WTC11 (cell line): ENCODE data around the gene PPM1B. TPM values are rescaled to one million over a fixed set of nuclear protein-coding genes. Genes with fewer than 3 reads are reported as not detected.
A peak's percentile ranks its signal among the peaks of the same experiment; 100 is the strongest.

Experiments
- ATAC-seq: fragments of 200-7000 bp; cut with Tn5 transposase; 2 replicates; pipeline ENCODE4 v1.10.0; 2021; ENCODE audit warnings: mild to moderate bottlenecking, moderate library complexity
- CTCF ChIA-PET: fragments of 300-600 bp; sonication (Branson Sonifier 250); formaldehyde crosslinking; loops from one replicate; lab custom pipeline; 2021; ENCODE audit warnings: antibody characterized with exemption; lab: Charles Lee
- POLR2A ChIA-PET: fragments of 350-600 bp; sonication (Branson Sonifier 250); formaldehyde crosslinking; loops from one replicate; lab custom pipeline; 2021; ENCODE audit warnings: antibody characterized with exemption; lab: Charles Lee
- DNase-seq: peaks from one replicate; pipeline ENCODE4 v3.0.0; 2021; ENCODE audit warnings: low spot score
- H3K27ac Mint-ChIP-seq: 2 replicates; pipeline ENCODE4 v1.8.0; 2021; ENCODE audit warnings: mixed read lengths
- H3K27me3 Mint-ChIP-seq: 2 replicates; pipeline ENCODE4 v1.8.0; 2021; ENCODE audit warnings: low read depth, mild to moderate bottlenecking, moderate library complexity, mixed read lengths
- H3K36me3 Mint-ChIP-seq: 2 replicates; pipeline ENCODE4 v1.8.0; 2021; ENCODE audit warnings: mixed read lengths
- H3K4me1 Mint-ChIP-seq: 2 replicates; pipeline ENCODE4 v1.8.0; 2022; ENCODE audit warnings: mixed read lengths
- H3K4me3 Mint-ChIP-seq: 2 replicates; pipeline ENCODE4 v1.8.0; 2021; ENCODE audit warnings: mild to moderate bottlenecking, moderate library complexity, mixed read lengths
- H3K9me3 Mint-ChIP-seq: 2 replicates; pipeline ENCODE4 v1.8.0; 2021; ENCODE audit warnings: mixed read lengths
- GABPB1 ChIP-seq: sonication (generic); formaldehyde crosslinking; IDR thresholded peaks from 2 replicates; pipeline ENCODE4 v1.8.1; 2023; ENCODE audit warnings: mild to moderate bottlenecking, missing genetic modification reagents
- GRHL2 ChIP-seq: fragments of 250-450 bp; sonication (Bioruptor Pico); IDR thresholded peaks from 2 replicates; pipeline ENCODE4 v1.8.0; 2022; ENCODE audit warnings: mild to moderate bottlenecking, moderate library complexity; ENCODE audit not compliant: insufficient replicate concordance, severe bottlenecking
- KAT7 ChIP-seq: sonication (generic); formaldehyde crosslinking; IDR thresholded peaks from 2 replicates; pipeline ENCODE4 v1.8.1; 2023; ENCODE audit warnings: missing genetic modification reagents, mild to moderate bottlenecking, borderline replicate concordance
- OVOL2 ChIP-seq: fragments of 250-450 bp; sonication (Bioruptor Pico); IDR thresholded peaks from 2 replicates; pipeline ENCODE4 v1.9.0; 2021; ENCODE audit warnings: mild to moderate bottlenecking, borderline replicate concordance
- PRRX2 ChIP-seq: fragments of 250-450 bp; sonication (Bioruptor Pico); IDR thresholded peaks from 2 replicates; pipeline ENCODE4 v1.8.0; 2021; ENCODE audit warnings: mild to moderate bottlenecking
- RORB ChIP-seq: fragments of 250-450 bp; sonication (Bioruptor Pico); IDR thresholded peaks from 2 replicates; pipeline ENCODE4 v1.9.0; 2021; ENCODE audit warnings: mild to moderate bottlenecking
- ZNF121 ChIP-seq: sonication (generic); formaldehyde crosslinking; IDR thresholded peaks from 2 replicates; pipeline ENCODE4 v1.8.0; 2023; ENCODE audit warnings: missing genetic modification reagents
- total RNA-seq: library from RNA; stranded (reverse); gene quantifications from 3 replicates; pipeline ENCODE4 v1.2.3, GENCODE V29; 2021
- TF ChIP-seq, protein P1 (sequence below): sonication (generic); formaldehyde crosslinking; conservative IDR thresholded peaks from 2 replicates; pipeline ENCODE4 v1.8.1; 2022; ENCODE audit warnings: mild to moderate bottlenecking, missing genetic modification reagents
- TF ChIP-seq, protein P2 (sequence below): sonication (generic); formaldehyde crosslinking; IDR thresholded peaks from 2 replicates; pipeline ENCODE4 v1.8.1; 2022; ENCODE audit warnings: mild to moderate bottlenecking, missing genetic modification reagents, moderate library complexity, borderline replicate concordance
- TF ChIP-seq, protein P3 (sequence below): sonication (generic); formaldehyde crosslinking; IDR thresholded peaks from 2 replicates; pipeline ENCODE4 v1.8.1; 2022; ENCODE audit warnings: low read depth, mild to moderate bottlenecking, moderate library complexity, missing genetic modification reagents, borderline replicate concordance
- TF ChIP-seq, protein P4 (sequence below): fragments of 250-450 bp; sonication (Bioruptor Pico); IDR thresholded peaks from 2 replicates; pipeline ENCODE4 v1.9.0; 2021; ENCODE audit warnings: mild to moderate bottlenecking
- TF ChIP-seq, protein P5 (sequence below): sonication (generic); formaldehyde crosslinking; IDR thresholded peaks from 2 replicates; pipeline ENCODE4 v1.8.0; 2023; ENCODE audit warnings: missing genetic modification reagents, mild to moderate bottlenecking, borderline replicate concordance
- TF ChIP-seq, protein P6 (sequence below): fragments of 250-450 bp; sonication (Bioruptor Pico); IDR thresholded peaks from 2 replicates; pipeline ENCODE4 v1.8.0; 2021; ENCODE audit warnings: mild to moderate bottlenecking
- TF ChIP-seq, protein P7 (sequence below): sonication (generic); formaldehyde crosslinking; IDR thresholded peaks from 2 replicates; pipeline ENCODE4 v1.8.1; 2022; ENCODE audit warnings: missing genetic modification reagents, borderline replicate concordance
- TF ChIP-seq, protein P8 (sequence below): sonication (generic); formaldehyde crosslinking; IDR thresholded peaks from 2 replicates; pipeline ENCODE4 v1.8.1; 2023; ENCODE audit warnings: mild to moderate bottlenecking, missing genetic modification reagents, borderline replicate concordance

Gene PPM1B
- total RNA-seq, 1 experiment from 2014 or later, result 96.4 TPM

DNA sequence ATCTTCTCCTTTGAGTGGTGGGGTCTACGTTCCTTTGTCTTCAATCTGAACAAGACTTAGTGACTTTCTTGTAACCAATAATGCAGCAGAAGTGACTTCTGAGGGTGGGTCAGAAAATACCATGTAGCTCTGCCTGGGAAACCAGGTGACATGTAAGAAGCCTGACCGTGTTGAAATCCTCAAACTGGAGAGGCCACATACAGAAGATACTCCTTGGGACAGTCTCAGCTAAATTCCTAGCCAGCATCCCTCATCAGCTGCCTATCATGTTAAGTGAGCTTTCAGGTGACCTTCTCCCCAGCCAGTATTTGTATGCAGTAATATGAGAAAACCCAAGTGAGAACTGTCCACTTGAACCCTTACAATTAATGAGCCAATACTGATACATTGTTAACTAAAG, 27.0 kb downstream of the PPM1B start:
- peak overlapping the region; percentile 86 for H3K27ac Mint-ChIP-seq
- peaks cover 55% of the 10 kb centered on the region for H3K4me1 Mint-ChIP-seq
- H3K9me3 Mint-ChIP-seq, result 0 out of 2 replicates have a peak, but pooled peaks cover 3% of the 10 kb centered on the region
- no peak for ATAC-seq
- ChIA-PET POLR2A (no interaction called here), CTCF (no interaction called here)
- H3K4me3 Mint-ChIP-seq, result no peak overlapping the region
- no peaks in the 10 kb centered on the region for H3K27me3 Mint-ChIP-seq
- H3K36me3 Mint-ChIP-seq, result peaks cover 15% of the 10 kb centered on the region
- TF ChIP-seq, protein P1, sequence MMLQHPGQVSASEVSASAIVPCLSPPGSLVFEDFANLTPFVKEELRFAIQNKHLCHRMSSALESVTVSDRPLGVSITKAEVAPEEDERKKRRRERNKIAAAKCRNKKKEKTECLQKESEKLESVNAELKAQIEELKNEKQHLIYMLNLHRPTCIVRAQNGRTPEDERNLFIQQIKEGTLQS, result no peak
- TF ChIP-seq ZNF121 (CRISPR knock-in tag), result no peak
- TF ChIP-seq OVOL2 (CRISPR knock-in tag), result no peak
- TF ChIP-seq GABPB1 (CRISPR knock-in tag), result no peak
- TF ChIP-seq, protein P2, sequence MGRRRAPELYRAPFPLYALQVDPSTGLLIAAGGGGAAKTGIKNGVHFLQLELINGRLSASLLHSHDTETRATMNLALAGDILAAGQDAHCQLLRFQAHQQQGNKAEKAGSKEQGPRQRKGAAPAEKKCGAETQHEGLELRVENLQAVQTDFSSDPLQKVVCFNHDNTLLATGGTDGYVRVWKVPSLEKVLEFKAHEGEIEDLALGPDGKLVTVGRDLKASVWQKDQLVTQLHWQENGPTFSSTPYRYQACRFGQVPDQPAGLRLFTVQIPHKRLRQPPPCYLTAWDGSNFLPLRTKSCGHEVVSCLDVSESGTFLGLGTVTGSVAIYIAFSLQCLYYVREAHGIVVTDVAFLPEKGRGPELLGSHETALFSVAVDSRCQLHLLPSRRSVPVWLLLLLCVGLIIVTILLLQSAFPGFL (CRISPR knock-in tag), result no peak
- TF ChIP-seq, protein P3, sequence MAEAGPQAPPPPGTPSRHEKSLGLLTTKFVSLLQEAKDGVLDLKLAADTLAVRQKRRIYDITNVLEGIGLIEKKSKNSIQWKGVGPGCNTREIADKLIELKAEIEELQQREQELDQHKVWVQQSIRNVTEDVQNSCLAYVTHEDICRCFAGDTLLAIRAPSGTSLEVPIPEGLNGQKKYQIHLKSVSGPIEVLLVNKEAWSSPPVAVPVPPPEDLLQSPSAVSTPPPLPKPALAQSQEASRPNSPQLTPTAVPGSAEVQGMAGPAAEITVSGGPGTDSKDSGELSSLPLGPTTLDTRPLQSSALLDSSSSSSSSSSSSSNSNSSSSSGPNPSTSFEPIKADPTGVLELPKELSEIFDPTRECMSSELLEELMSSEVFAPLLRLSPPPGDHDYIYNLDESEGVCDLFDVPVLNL, result no peak
- TF ChIP-seq RORB, result no peak
- TF ChIP-seq, protein P4, sequence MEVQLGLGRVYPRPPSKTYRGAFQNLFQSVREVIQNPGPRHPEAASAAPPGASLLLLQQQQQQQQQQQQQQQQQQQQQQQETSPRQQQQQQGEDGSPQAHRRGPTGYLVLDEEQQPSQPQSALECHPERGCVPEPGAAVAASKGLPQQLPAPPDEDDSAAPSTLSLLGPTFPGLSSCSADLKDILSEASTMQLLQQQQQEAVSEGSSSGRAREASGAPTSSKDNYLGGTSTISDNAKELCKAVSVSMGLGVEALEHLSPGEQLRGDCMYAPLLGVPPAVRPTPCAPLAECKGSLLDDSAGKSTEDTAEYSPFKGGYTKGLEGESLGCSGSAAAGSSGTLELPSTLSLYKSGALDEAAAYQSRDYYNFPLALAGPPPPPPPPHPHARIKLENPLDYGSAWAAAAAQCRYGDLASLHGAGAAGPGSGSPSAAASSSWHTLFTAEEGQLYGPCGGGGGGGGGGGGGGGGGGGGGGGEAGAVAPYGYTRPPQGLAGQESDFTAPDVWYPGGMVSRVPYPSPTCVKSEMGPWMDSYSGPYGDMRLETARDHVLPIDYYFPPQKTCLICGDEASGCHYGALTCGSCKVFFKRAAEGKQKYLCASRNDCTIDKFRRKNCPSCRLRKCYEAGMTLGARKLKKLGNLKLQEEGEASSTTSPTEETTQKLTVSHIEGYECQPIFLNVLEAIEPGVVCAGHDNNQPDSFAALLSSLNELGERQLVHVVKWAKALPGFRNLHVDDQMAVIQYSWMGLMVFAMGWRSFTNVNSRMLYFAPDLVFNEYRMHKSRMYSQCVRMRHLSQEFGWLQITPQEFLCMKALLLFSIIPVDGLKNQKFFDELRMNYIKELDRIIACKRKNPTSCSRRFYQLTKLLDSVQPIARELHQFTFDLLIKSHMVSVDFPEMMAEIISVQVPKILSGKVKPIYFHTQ (CRISPR knock-in tag), result no peak
- TF ChIP-seq, protein P5, sequence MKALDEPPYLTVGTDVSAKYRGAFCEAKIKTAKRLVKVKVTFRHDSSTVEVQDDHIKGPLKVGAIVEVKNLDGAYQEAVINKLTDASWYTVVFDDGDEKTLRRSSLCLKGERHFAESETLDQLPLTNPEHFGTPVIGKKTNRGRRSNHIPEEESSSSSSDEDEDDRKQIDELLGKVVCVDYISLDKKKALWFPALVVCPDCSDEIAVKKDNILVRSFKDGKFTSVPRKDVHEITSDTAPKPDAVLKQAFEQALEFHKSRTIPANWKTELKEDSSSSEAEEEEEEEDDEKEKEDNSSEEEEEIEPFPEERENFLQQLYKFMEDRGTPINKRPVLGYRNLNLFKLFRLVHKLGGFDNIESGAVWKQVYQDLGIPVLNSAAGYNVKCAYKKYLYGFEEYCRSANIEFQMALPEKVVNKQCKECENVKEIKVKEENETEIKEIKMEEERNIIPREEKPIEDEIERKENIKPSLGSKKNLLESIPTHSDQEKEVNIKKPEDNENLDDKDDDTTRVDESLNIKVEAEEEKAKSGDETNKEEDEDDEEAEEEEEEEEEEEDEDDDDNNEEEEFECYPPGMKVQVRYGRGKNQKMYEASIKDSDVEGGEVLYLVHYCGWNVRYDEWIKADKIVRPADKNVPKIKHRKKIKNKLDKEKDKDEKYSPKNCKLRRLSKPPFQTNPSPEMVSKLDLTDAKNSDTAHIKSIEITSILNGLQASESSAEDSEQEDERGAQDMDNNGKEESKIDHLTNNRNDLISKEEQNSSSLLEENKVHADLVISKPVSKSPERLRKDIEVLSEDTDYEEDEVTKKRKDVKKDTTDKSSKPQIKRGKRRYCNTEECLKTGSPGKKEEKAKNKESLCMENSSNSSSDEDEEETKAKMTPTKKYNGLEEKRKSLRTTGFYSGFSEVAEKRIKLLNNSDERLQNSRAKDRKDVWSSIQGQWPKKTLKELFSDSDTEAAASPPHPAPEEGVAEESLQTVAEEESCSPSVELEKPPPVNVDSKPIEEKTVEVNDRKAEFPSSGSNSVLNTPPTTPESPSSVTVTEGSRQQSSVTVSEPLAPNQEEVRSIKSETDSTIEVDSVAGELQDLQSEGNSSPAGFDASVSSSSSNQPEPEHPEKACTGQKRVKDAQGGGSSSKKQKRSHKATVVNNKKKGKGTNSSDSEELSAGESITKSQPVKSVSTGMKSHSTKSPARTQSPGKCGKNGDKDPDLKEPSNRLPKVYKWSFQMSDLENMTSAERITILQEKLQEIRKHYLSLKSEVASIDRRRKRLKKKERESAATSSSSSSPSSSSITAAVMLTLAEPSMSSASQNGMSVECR (CRISPR knock-in tag), result no peak
- no peak for TF ChIP-seq PRRX2 (CRISPR knock-in tag)
- TF ChIP-seq KAT7 (CRISPR knock-in tag), result no peak
- TF ChIP-seq, protein P6, sequence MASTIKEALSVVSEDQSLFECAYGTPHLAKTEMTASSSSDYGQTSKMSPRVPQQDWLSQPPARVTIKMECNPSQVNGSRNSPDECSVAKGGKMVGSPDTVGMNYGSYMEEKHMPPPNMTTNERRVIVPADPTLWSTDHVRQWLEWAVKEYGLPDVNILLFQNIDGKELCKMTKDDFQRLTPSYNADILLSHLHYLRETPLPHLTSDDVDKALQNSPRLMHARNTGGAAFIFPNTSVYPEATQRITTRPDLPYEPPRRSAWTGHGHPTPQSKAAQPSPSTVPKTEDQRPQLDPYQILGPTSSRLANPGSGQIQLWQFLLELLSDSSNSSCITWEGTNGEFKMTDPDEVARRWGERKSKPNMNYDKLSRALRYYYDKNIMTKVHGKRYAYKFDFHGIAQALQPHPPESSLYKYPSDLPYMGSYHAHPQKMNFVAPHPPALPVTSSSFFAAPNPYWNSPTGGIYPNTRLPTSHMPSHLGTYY, result no peak
- TF ChIP-seq GRHL2, result no peak
- TF ChIP-seq, protein P7, sequence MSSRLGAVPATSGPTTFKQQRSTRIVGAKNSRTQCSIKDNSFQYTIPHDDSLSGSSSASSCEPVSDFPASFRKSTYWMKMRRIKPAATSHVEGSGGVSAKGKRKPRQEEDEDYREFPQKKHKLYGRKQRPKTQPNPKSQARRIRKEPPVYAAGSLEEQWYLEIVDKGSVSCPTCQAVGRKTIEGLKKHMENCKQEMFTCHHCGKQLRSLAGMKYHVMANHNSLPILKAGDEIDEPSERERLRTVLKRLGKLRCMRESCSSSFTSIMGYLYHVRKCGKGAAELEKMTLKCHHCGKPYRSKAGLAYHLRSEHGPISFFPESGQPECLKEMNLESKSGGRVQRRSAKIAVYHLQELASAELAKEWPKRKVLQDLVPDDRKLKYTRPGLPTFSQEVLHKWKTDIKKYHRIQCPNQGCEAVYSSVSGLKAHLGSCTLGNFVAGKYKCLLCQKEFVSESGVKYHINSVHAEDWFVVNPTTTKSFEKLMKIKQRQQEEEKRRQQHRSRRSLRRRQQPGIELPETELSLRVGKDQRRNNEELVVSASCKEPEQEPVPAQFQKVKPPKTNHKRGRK (CRISPR knock-in tag), result no peak
- TF ChIP-seq, protein P8, sequence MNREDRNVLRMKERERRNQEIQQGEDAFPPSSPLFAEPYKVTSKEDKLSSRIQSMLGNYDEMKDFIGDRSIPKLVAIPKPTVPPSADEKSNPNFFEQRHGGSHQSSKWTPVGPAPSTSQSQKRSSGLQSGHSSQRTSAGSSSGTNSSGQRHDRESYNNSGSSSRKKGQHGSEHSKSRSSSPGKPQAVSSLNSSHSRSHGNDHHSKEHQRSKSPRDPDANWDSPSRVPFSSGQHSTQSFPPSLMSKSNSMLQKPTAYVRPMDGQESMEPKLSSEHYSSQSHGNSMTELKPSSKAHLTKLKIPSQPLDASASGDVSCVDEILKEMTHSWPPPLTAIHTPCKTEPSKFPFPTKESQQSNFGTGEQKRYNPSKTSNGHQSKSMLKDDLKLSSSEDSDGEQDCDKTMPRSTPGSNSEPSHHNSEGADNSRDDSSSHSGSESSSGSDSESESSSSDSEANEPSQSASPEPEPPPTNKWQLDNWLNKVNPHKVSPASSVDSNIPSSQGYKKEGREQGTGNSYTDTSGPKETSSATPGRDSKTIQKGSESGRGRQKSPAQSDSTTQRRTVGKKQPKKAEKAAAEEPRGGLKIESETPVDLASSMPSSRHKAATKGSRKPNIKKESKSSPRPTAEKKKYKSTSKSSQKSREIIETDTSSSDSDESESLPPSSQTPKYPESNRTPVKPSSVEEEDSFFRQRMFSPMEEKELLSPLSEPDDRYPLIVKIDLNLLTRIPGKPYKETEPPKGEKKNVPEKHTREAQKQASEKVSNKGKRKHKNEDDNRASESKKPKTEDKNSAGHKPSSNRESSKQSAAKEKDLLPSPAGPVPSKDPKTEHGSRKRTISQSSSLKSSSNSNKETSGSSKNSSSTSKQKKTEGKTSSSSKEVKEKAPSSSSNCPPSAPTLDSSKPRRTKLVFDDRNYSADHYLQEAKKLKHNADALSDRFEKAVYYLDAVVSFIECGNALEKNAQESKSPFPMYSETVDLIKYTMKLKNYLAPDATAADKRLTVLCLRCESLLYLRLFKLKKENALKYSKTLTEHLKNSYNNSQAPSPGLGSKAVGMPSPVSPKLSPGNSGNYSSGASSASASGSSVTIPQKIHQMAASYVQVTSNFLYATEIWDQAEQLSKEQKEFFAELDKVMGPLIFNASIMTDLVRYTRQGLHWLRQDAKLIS (CRISPR knock-in tag), result no peak
- DNase-seq, result no peak
